Loucy (cell line): Measurements from ENCODE around the gene TRPV6.

Source experiments
- CTCF ChIP-seq: fragments of 200-600 bp; sonication (generic); conservative IDR thresholded peaks from 2 replicates; pipeline ENCODE4 v1.5.1; 2014; ENCODE audit warnings: mild to moderate bottlenecking, antibody characterized with exemption, low read length
- EZH2phosphoT487 ChIP-seq: fragments of 200-600 bp; IDR thresholded peaks from 2 replicates; pipeline ENCODE4 v1.6.1; 2018; ENCODE audit warnings: antibody characterized with exemption, mild to moderate bottlenecking, moderate library complexity, borderline replicate concordance

- TF ChIP-seq CTCF (no peak), EZH2phosphoT487 (no peak)
Observed at GRCh38 chr7:142874837-142875236, 10.7 kb downstream of the TRPV6 start.
